AG09309 (cell line): ENCODE data around the gene ANKRD1.

Source experiments
- DNase-seq: peaks from one replicate; pipeline ENCODE4 v3.0.0-alpha.2; 2010; ENCODE audit warnings: low read depth
- H3K4me3 ChIP-seq: 2 replicates; pipeline ENCODE4 v1.5.1; 2011; ENCODE audit warnings: mild to moderate bottlenecking, low read depth, low read length, moderate library complexity; ENCODE audit not compliant: control insufficient read depth
- CTCF ChIP-seq: IDR thresholded peaks from 2 replicates; pipeline ENCODE4 v1.5.1; 2011; ENCODE audit warnings: mild to moderate bottlenecking, low read depth, low read length, inconsistent platforms; ENCODE audit not compliant: insufficient read depth, control insufficient read depth; ENCODE audit errors: missing control alignments

ANKRD1 gene

GRCh38 chr10:90920986-90921666 is at the start of gene ANKRD1:
Gene ANKRD1 (minus strand): TSS chr10:90921087. CDS start chr10:90921027, 60 bp downstream.
- H3K4me3 ChIP-seq = no peak within 1 kb of the TSS
- DNase-seq = peak; percentile 42
- no peak for TF ChIP-seq CTCF

- peak; percentile 15 for TF ChIP-seq CTCF
- peak; percentile 55 for DNase-seq
- H3K4me3 ChIP-seq = no peak overlapping the region
These were observed 49.2 kb upstream of the ANKRD1 start for GRCh38 chr10:90969947-90970673.

GRCh38 chr10:90969121-90969534 is 48.2 kb upstream of the ANKRD1 start:
- no peak overlapping the region for H3K4me3 ChIP-seq
- no peak for TF ChIP-seq CTCF
- DNase-seq = no peak

GRCh38 chr10:90968328-90969081 is 47.6 kb upstream of the ANKRD1 start:
- DNase-seq = peak; percentile 86
- no peak for TF ChIP-seq CTCF
- no peak overlapping the region for H3K4me3 ChIP-seq

GRCh38 chr10:90967865-90968264 is 47.0 kb upstream of the ANKRD1 start:
- H3K4me3 ChIP-seq = no peak overlapping the region
- DNase-seq = no peak
- TF ChIP-seq CTCF = no peak

- no peak overlapping the region for H3K4me3 ChIP-seq
- no peak for TF ChIP-seq CTCF
- no peak for DNase-seq
These were observed 45.3 kb upstream of the ANKRD1 start for GRCh38 chr10:90966146-90966545.
